GM12878 (cell line): ENCODE results near the gene SEMA5A. TPM values are rescaled to one million over a fixed set of nuclear protein-coding genes. Genes with fewer than 3 reads are reported as not detected.

ENCODE experiments used
- ATAC-seq: fragments of 200-7000 bp; cut with Tn5 transposase; 3 replicates; pipeline ENCODE4 v1.9.1; 2020; ENCODE audit warnings: mild to moderate bottlenecking, moderate library complexity
- BruUV-seq: library from RNA; stranded (reverse); fragments of 400-500 nt; replicated peaks from 2 replicates; lab custom pipeline; 2021; lab: Mats Ljungman, UMichigan
- CTCF ChIA-PET: fragments of 300-600 bp; sonication (Branson Sonifier 250); formaldehyde crosslinking; extraction: SDS; loops from one replicate; lab custom pipeline; 2021; ENCODE audit warnings: inconsistent platforms; lab: Yijun Ruan, JAX
- POLR2A ChIA-PET: fragments of 350-600 bp; formaldehyde crosslinking; extraction: SDS; loops from one replicate; lab custom pipeline; 2021; ENCODE audit warnings: inconsistent platforms; lab: Charles Lee
- RAD21 ChIA-PET: fragments of 300-600 bp; sonication (Branson Sonifier 250); formaldehyde crosslinking; loops from one replicate; lab custom pipeline; 2023; ENCODE audit warnings: antibody characterized with exemption; ENCODE audit not compliant: unreplicated experiment; lab: Charles Lee
- SMC1A ChIA-PET: fragments of 300-600 bp; sonication (Branson Sonifier 250); formaldehyde crosslinking; loops from one replicate; lab custom pipeline; 2023; ENCODE audit not compliant: unreplicated experiment, uncharacterized antibody; lab: Charles Lee
- DNase-seq: peaks from one replicate; pipeline ENCODE4 v3.0.0-alpha.2; 2011; ENCODE audit warnings: low read depth, low spot score
- FAIRE-seq: peaks from 3 replicates; lab custom pipeline; 2011; peaks lifted over from hg19 to GRCh38; lab: Jason Lieb, UNC
- H2AFZ ChIP-seq: 2 replicates; pipeline ENCODE4 v1.6.0; 2011; ENCODE audit warnings: low read depth, low read length, control low read depth; ENCODE audit not compliant: control insufficient read depth
- H3K27ac ChIP-seq: 2 replicates; pipeline ENCODE4 v1.5.1; 2011; ENCODE audit warnings: control low read depth; ENCODE audit not compliant: control insufficient read depth, insufficient read depth
- H3K27me3 ChIP-seq, 2 experiments: replicated peaks in 1 of 2; 2 replicates each; pipeline versions ENCODE4 v1.6.0 to v1.6.1; 2011; ENCODE audit warnings: low read length in 1 of 2; ENCODE audit not compliant: control insufficient read depth in 2 of 2, insufficient read depth in 2 of 2
- H3K36me3 ChIP-seq, 2 experiments: 2 replicates each; pipeline ENCODE4 v1.5.1; 2011; ENCODE audit warnings: low read length in 1 of 2; ENCODE audit not compliant: control insufficient read depth in 2 of 2, insufficient read depth in 2 of 2
- H3K4me1 ChIP-seq: 2 replicates; pipeline ENCODE4 v1.6.1; 2011; ENCODE audit warnings: mild to moderate bottlenecking, low read length, moderate library complexity, mixed read lengths; ENCODE audit not compliant: control insufficient read depth, insufficient read depth
- H3K4me2 ChIP-seq: 2 replicates; pipeline ENCODE4 v1.6.0; 2011; ENCODE audit warnings: control low read depth; ENCODE audit not compliant: control insufficient read depth, insufficient read depth
- H3K4me3 ChIP-seq: fragments of 200-600 bp; sonication (generic); 2 replicates; pipeline ENCODE4 v1.5.1; 2016
- H3K79me2 ChIP-seq: 2 replicates; pipeline ENCODE4 v1.6.0; 2011; ENCODE audit warnings: low read length; ENCODE audit not compliant: control insufficient read depth, insufficient read depth
- H3K9ac ChIP-seq: 2 replicates; pipeline ENCODE4 v1.8.0; 2011; ENCODE audit warnings: low read length, control low read depth, mixed read lengths; ENCODE audit not compliant: control insufficient read depth, insufficient read depth
- H3K9me3 ChIP-seq: replicated peaks from 3 replicates; pipeline ENCODE4 v1.5.1; 2011; ENCODE audit warnings: mild to moderate bottlenecking, low read length; ENCODE audit not compliant: control insufficient read depth, insufficient read depth
- H4K20me1 ChIP-seq: 2 replicates; pipeline ENCODE4 v1.6.0; 2011; ENCODE audit not compliant: control insufficient read depth, insufficient read depth
- BCL11A ChIP-seq: IDR thresholded peaks from 2 replicates; pipeline ENCODE4 v1.6.1; 2011; ENCODE audit warnings: low read depth, low read length
- ESRRA ChIP-seq: IDR thresholded peaks from 2 replicates; pipeline ENCODE4 v1.6.1; 2012; ENCODE audit warnings: mild to moderate bottlenecking, low read length, improper control_type of control experiment
- HDAC6 ChIP-seq: fragments of 200-600 bp; sonication (generic); IDR thresholded peaks from one replicate; pipeline ENCODE4 v1.8.0; 2017; ENCODE audit warnings: antibody characterized with exemption; ENCODE audit not compliant: unreplicated experiment
- HDGF ChIP-seq: fragments of 450-650 bp; IDR thresholded peaks from 2 replicates; pipeline ENCODE4 v1.6.1; 2016; ENCODE audit warnings: antibody characterized with exemption
- JUND ChIP-seq: IDR thresholded peaks from 2 replicates; pipeline ENCODE4 v1.6.1; 2012; ENCODE audit warnings: low read depth, mild to moderate bottlenecking, low read length, improper control_type of control experiment, moderate library complexity
- MXI1 ChIP-seq: fragments of 150-350 bp; IDR thresholded peaks from 2 replicates; pipeline ENCODE4 v1.6.1; 2011; ENCODE audit warnings: low read depth, mild to moderate bottlenecking, inconsistent platforms, low read length, improper control_type of control experiment
- NFIC ChIP-seq: IDR thresholded peaks from 2 replicates; pipeline ENCODE4 v1.6.1; 2012; ENCODE audit warnings: low read depth, mild to moderate bottlenecking, inconsistent platforms, low read length, moderate library complexity
- NRF1 ChIP-seq: conservative IDR thresholded peaks from 2 replicates; pipeline ENCODE4 v1.6.1; 2011; ENCODE audit warnings: mild to moderate bottlenecking, low read depth, low read length, improper control_type of control experiment
- PAX5 ChIP-seq: IDR thresholded peaks from 2 replicates; pipeline ENCODE4 v1.6.1; 2011; ENCODE audit warnings: low read depth, low read length, borderline replicate concordance
- RCOR1 ChIP-seq: conservative IDR thresholded peaks from 2 replicates; pipeline ENCODE4 v1.6.1; 2012; ENCODE audit warnings: low read depth, low read length, improper control_type of control experiment
- SRF ChIP-seq, 2 experiments: IDR thresholded peaks; 2 replicates each; pipeline ENCODE4 v1.6.1; 2011; ENCODE audit warnings: low read depth in 2 of 2, low read length in 2 of 2, mild to moderate bottlenecking in 1 of 2, moderate library complexity in 1 of 2
- TBL1XR1 ChIP-seq: IDR thresholded peaks from 2 replicates; pipeline ENCODE4 v1.6.1; 2012; ENCODE audit warnings: low read depth, low read length, improper control_type of control experiment
- TCF3 ChIP-seq: IDR thresholded peaks from 2 replicates; pipeline ENCODE4 v1.6.1; 2012; ENCODE audit warnings: low read depth, mild to moderate bottlenecking, low read length, borderline replicate concordance; ENCODE audit not compliant: insufficient read depth
- WGBS: methylation state at CpG from one replicate; pipeline ENCODE4 v1.1.6; 2016; ENCODE audit warnings: low lambda C conversion rate; ENCODE audit not compliant: insufficient replicate concordance, insufficient coverage; ENCODE audit errors: missing lambda C conversion rate; 5-methylcytosine and 5-hydroxymethylcytosine counted together
- in situ Hi-C: fragments of 300-500 bp; cut with MboI; formaldehyde crosslinking; loops from 9 replicates; pipeline ENCODE4 v1.14.3; 2018; ENCODE audit warnings: mixed read lengths
- intact Hi-C: fragments of 100-400 bp; cut with micrococcal nuclease; formaldehyde crosslinking; loops from one replicate; pipeline ENCODE4 v1.14.2; 2022; ENCODE audit not compliant: unreplicated experiment
- polyA plus RNA-seq, 11 experiments: library from polyadenylated mRNA; depleted of rRNA in 4 of 11; unstranded in 6 of 11; stranded (reverse) in 5 of 11; fragments of >200 nt; fragmentation: Nextera tagmentation in 4 of 11; fragmentation: Illumina TruSeq in 1 of 11; extraction: Ambion mirVana in 4 of 11; extraction: Trizol in 1 of 11; gene quantifications; 1 replicate in 1 of 11; 2 replicates in 10 of 11; pipeline versions ENCODE4 v1.2.1 to v1.2.3, GENCODE V29; 2011 to 2016; ENCODE audit warnings: inconsistent platforms in 2 of 11, missing spikeins in 2 of 11, low read depth in 1 of 11
- total RNA-seq, 4 experiments: library from RNA; depleted of rRNA in 3 of 4; stranded (reverse); fragments of >200 nt in 3 of 4; fragmentation: Illumina TruSeq in 1 of 4; extraction: Trizol in 1 of 4; gene quantifications; 2 replicates each; pipeline versions ENCODE4 v1.2.1 to v1.2.3, GENCODE V29; 2013 to 2021
- TF ChIP-seq, protein P1 (sequence below): fragments of 450-650 bp; IDR thresholded peaks from 2 replicates; pipeline ENCODE4 v1.6.1; 2017; ENCODE audit warnings: low read depth, mild to moderate bottlenecking, moderate library complexity
- TF ChIP-seq, protein P2 (sequence below): fragments of 450-650 bp; formaldehyde crosslinking; IDR thresholded peaks from 2 replicates; pipeline ENCODE4 v1.4.0; 2022; ENCODE audit warnings: mild to moderate bottlenecking, moderate library complexity

The SEMA5A gene
- total and polyA plus RNA-seq, 10 of the 15 experiments (the other 5 are each of a cell fraction or from before 2014, with no cell fraction given): 0.03 to 2.4 (median 0.09) TPM; not detected in 1

DNA sequence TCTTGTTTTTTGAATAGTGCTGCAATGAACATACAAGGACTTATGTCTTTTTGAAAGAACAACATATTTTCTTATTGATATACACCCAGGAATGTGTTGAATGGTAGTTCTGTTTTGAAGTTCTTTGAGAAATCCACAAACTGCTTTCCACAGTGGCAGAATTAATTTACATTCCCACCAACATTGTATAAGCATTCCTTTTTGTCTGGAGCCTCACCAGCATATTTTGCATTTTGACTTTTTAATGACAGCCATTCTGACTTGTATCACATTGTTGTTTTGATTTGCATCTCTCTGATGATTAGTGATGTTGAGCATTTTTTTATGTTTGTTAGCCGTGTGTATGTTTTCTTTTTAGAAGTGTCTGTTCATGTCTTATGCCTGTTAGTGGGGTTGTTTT lies 524.9 kb downstream of the SEMA5A start:
- RAD21 ChIA-PET: no interaction called here
- peaks cover 2% of the 10 kb centered on the region; the same call in 2 of the 3 replicates for H3K9me3 ChIP-seq
- no peak for TF ChIP-seq NFIC
- no peak for TF ChIP-seq JUND
- no peaks in the 10 kb centered on the region for H3K27me3 ChIP-seq
- in situ Hi-C loops: no loop called here
- POLR2A ChIA-PET: no interaction called here
- no peak overlapping the region for H3K4me2 ChIP-seq
- H4K20me1 ChIP-seq: no peaks in the 10 kb centered on the region
- no peak overlapping the region for H2AFZ ChIP-seq
- no peak overlapping the region for H3K27ac ChIP-seq
- no peak overlapping the region for H3K9ac ChIP-seq
- SMC1A ChIA-PET: no interaction called here
- H3K4me1 ChIP-seq: no peaks in the 10 kb centered on the region
- intact Hi-C loops: no loop called here
- DNase-seq: no peak
- no peaks in the 10 kb centered on the region for H3K79me2 ChIP-seq
- no peak for FAIRE-seq
- no peaks in the 10 kb centered on the region for H3K36me3 ChIP-seq
- CTCF ChIA-PET: no interaction called here
- no peak for ATAC-seq
- BruUV-seq: no TSS peak
- H3K4me3 ChIP-seq: no peak overlapping the region
- WGBS: 50% methylated on average over 1 of the region's 1 CpG

DNA sequence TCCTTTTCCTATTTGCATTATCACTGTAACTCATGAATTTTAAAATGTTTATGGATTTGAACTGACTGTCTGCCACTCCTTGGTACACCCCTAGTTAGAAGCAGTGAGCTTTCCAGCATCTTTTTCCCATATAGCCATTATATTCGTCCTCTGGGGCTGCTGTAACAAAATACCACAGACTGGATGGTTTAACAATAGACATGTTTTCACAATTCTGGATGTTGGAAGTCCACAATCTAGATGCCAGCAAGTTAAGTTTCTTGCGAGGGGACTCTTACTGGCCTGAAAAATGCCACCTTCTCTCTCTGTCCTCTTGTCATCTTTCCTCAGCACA lies 530.0 kb downstream of the SEMA5A start:
- Histone ChIP-seq H3K9me3 (no peaks in the 10 kb centered on the region), H3K27me3 (no peaks in the 10 kb centered on the region), H3K4me3 (no peak overlapping the region), H2AFZ (no peak overlapping the region), H3K27ac (no peak overlapping the region), H3K36me3 (no peaks in the 10 kb centered on the region), H3K4me1 (no peaks in the 10 kb centered on the region), H4K20me1 (no peaks in the 10 kb centered on the region), H3K4me2 (no peak overlapping the region), H3K79me2 (no peaks in the 10 kb centered on the region), H3K9ac (no peak overlapping the region)
- ChIA-PET RAD21 (no interaction called here), CTCF (no interaction called here), POLR2A (no interaction called here), SMC1A (interaction anchor here (0.7 kb wide), 1 partner anchor 1358 kb away, joined by 3 read pairs; no protein-coding TSS in a partner anchor)
- in situ Hi-C loops (no loop called here), intact Hi-C loops (no loop called here)
- 0% methylated on average over 2 of the region's 2 CpGs for WGBS
- ATAC-seq (no peak), FAIRE-seq (no peak), DNase-seq (no peak)
- BruUV-seq: no TSS peak
- no peak for TF ChIP-seq BCL11A
- TF ChIP-seq TCF3: no peak
- TF ChIP-seq PAX5: no peak
- TF ChIP-seq RCOR1: no peak
- no peak for TF ChIP-seq HDGF
- no peak for TF ChIP-seq HDAC6
- no peak for TF ChIP-seq ESRRA
- TF ChIP-seq NRF1: no peak
- no peak for TF ChIP-seq SRF (IDR thresholded peaks at IDR 0.05; ENCODE audit: low read depth in 2 of 2, low read length in 2 of 2)
- TF ChIP-seq, protein P1, sequence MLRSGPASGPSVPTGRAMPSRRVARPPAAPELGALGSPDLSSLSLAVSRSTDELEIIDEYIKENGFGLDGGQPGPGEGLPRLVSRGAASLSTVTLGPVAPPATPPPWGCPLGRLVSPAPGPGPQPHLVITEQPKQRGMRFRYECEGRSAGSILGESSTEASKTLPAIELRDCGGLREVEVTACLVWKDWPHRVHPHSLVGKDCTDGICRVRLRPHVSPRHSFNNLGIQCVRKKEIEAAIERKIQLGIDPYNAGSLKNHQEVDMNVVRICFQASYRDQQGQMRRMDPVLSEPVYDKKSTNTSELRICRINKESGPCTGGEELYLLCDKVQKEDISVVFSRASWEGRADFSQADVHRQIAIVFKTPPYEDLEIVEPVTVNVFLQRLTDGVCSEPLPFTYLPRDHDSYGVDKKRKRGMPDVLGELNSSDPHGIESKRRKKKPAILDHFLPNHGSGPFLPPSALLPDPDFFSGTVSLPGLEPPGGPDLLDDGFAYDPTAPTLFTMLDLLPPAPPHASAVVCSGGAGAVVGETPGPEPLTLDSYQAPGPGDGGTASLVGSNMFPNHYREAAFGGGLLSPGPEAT: no peak
- no peak for TF ChIP-seq TBL1XR1
- TF ChIP-seq MXI1: no peak
- TF ChIP-seq, protein P2, sequence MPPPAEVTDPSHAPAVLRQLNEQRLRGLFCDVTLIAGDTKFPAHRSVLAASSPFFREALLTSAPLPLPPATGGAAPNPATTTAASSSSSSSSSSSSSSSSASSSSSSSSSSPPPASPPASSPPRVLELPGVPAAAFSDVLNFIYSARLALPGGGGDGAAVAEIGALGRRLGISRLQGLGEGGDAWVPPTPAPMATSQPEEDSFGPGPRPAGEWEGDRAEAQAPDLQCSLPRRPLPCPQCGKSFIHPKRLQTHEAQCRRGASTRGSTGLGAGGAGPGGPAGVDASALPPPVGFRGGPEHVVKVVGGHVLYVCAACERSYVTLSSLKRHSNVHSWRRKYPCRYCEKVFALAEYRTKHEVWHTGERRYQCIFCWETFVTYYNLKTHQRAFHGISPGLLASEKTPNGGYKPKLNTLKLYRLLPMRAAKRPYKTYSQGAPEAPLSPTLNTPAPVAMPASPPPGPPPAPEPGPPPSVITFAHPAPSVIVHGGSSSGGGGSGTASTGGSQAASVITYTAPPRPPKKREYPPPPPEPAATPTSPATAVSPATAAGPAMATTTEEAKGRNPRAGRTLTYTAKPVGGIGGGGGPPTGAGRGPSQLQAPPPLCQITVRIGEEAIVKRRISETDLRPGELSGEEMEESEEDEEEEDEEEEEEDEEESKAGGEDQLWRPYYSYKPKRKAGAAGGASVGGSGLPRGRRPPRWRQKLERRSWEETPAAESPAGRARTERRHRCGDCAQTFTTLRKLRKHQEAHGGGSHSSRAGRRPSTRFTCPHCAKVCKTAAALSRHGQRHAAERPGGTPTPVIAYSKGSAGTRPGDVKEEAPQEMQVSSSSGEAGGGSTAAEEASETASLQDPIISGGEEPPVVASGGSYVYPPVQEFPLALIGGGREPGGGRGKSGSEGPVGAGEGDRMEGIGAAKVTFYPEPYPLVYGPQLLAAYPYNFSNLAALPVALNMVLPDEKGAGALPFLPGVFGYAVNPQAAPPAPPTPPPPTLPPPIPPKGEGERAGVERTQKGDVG (CRISPR knock-in tag): no peak
